Measurements from ENCODE around the gene PDE4B. TPM values are rescaled to one million over a fixed set of nuclear protein-coding genes. Genes with fewer than 3 reads are reported as not detected.
"Not testable (repeated sequence)": the region's sequence is repeated elsewhere in the genome, so short reads cannot be mapped to it uniquely, and the experiment has no call there.

PDE4B gene
- total RNA-seq, 4 donors from 2014 or later: 0.08 to 6.7 (median 3.4) TPM

DNA sequence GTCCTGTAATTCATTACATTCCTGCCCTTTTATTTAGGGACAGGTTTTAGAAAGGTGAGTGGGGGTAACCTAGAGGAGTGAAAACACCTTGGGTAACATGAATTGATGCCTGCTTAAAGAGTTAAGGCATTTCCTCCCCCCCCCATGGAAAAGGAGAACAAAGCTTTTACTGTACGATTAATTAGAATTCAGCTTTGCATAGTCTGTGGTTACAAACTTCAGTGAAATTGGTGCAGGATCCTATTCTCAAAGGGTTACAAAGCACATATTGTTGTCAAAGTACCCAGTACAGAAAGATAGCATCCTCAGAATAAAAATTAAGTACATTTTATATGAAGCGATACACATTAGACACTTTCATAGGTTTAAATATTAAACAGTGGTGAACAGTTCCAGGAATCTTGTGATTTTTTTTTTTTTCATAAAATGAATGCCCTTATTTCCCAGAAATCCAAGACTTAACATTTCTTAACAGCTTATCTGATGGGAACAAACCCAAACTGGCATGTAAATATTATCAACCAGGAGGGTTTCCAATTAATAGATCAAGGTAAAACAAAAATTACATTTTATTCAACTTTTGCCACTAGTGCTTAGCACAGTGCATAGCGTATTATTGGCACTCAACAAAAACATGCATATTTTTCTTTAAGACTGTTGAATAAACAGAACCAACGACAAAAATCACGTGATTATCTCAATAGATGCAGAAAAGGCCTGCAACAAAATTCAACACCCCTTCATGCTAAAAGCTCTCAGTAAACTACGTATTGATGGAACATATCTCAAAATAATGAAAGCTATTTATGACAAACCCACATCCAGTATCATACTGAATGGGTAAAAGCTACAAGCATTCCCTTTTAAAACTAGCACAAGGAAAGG, 172.7 kb downstream of the PDE4B start:
- Histone ChIP-seq H3K4me1 (no peaks in the 10 kb centered on the region), H3K27ac (no peak overlapping the region), H3K4me3 (no peak overlapping the region), H3K27me3 (peaks cover 0 to 3% (median 0%) of the 10 kb centered on the region in 4 donors), H3K36me3 (no peaks in the 10 kb centered on the region), H3K9me3 (no peaks in the 10 kb centered on the region)
- intact Hi-C loops (cut with DNase I): no loop called here
- 59 to 72% methylated on average over 6 of the region's 6 CpGs for WGBS, 2 donors
- DNase-seq: no peak
- TF ChIP-seq CTCF (IDR thresholded peaks at IDR 0.05): no peak
- no peak for TF ChIP-seq POLR2A (IDR thresholded peaks at IDR 0.05)

DNA sequence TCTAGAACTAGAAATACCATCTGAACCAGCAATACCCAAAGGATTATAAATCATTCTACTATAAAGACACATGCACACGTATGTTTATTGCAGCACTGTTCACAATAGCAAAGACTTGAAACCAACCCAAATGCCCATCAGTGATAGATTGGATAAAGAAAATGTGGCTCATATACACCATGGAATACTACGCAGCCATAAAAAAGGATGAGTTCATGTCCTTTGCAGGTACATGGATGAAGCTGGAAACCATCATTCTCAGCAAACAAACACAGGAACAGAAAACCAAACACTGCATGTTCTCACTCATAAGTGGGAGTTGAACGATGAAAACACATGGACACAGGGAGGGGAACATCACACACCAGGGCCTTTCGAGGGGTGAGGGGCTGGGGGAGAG, 174.8 kb downstream of the PDE4B start:
- 81 to 84% methylated on average over 4 of the region's 4 CpGs for WGBS, 2 donors

DNA sequence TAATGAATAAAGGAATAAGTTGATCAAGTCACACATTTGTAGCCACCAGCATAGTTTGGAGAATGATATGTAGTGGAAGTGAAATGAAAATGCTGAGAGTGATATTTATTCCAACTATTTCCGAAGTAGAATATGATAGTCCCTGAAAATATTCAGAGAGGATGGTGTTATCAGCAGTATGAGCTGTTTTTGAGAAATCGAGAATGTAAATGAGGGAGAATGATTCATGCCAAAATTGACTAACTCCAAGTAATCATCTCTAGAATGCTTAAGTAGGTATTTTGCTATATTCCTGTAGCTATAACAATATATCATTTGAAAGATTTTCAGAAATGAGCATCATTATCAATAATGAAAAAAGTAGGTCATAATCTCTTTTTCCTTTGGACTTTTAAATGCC, 178.9 kb downstream of the PDE4B start:
- H3K27ac ChIP-seq: no peak overlapping the region
- TF ChIP-seq POLR2A (IDR thresholded peaks at IDR 0.05) (no peak), CTCF (IDR thresholded peaks at IDR 0.05) (no peak)
- H3K36me3 ChIP-seq: no peaks in the 10 kb centered on the region
- DNase-seq: no peak
- no peak overlapping the region for H3K4me3 ChIP-seq
- peaks cover 0 to 12% (median 10%) of the 10 kb centered on the region in 3 donors for H3K9me3 ChIP-seq
- intact Hi-C loops (cut with DNase I): no loop called here
- H3K4me1 ChIP-seq: no peaks in the 10 kb centered on the region
- 72 to 74% methylated on average over 2 of the region's 2 CpGs for whole genome bisulfite sequencing, 2 donors
- no peaks in the 10 kb centered on the region for H3K27me3 ChIP-seq

More for the DNA sequence above, 174.8 kb downstream of the PDE4B start:
- H3K27me3 ChIP-seq; H3K9me3 ChIP-seq; intact Hi-C loops (cut with DNase I); DNase-seq; H3K36me3 ChIP-seq; H3K27ac ChIP-seq; H3K4me1 ChIP-seq; H3K4me3 ChIP-seq: not testable (repeated sequence)

DNA sequence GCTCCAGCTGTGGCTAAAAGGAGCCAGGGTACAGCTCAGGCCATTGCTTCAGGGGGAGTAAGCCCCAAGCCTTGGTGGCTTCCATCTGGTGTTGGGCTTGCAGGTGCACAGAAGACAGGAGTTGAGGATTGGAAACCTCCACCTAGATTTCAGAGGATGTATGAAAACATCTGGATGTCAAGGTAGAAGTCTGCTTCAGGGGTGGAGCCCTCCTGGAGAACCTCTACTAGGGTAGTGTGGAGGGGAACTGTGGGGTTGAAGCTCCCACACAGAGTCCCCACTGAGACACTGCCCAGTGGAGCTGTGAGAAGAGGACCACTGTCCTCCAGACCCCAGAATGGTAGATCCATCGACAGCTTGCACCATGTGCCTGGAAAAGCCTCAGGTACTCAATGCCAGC, 183.0 kb downstream of the PDE4B start:
- Histone ChIP-seq H3K9me3 (peaks cover 0 to 12% (median 10%) of the 10 kb centered on the region in 3 donors), H3K36me3 (no peaks in the 10 kb centered on the region), H3K4me1 (no peaks in the 10 kb centered on the region), H3K27ac (no peak overlapping the region), H3K27me3 (no peaks in the 10 kb centered on the region), H3K4me3 (no peak overlapping the region)
- no peak for DNase-seq
- WGBS, 2 donors: 33% methylated on average over 1 of the region's 1 CpG; no CpG with 5 or more reads in 1 of the 2 donors
- intact Hi-C loops (cut with DNase I): no loop called here
- TF ChIP-seq CTCF (IDR thresholded peaks at IDR 0.05): no peak
- TF ChIP-seq POLR2A (IDR thresholded peaks at IDR 0.05): no peak

DNA sequence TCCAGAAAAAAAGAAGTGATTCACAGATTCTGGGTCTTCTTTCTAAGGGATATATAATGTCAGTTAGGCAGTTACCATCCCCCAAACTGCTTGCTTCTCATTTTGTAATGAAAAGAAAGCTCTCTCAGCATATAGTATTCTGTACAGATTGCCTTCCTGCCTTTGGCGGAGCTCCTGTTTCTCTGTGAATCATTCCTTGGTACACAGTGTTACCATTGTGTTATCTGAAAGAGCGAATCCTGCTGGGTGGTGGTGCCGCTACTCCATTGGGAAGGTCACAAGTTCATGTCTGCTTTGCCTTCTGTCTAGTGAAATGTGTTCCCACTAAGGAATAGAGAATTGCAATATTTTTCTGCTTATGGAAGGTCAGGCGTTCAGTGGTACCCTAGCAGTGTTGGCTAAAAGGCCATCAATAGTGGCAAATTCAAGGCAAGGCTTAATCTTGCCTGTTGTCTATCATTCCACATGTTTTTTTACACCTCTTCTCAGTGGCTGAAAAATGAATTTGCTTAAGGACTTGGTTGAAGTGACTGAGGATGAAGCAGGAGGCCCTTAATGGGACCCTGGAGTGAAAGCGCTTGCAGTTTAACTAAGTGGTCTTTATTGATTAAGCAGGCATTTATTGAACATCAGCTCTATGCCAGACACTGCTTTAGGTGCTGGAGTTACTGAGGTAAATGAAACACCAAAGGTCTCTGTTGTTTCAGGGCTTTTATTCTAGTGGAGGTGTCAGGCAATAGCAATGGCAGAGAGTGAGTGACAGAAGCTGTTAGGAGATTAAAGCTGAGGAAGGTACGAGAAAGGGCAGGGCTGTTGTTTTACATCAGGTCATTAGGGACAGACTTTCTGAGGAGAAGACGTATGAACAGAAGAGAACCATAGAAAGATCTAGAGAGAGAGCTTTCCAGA, 186.7 kb downstream of the PDE4B start:
- 51 to 64% methylated on average over 7 of the region's 7 CpGs for WGBS, 2 donors

More for the DNA sequence above, 186.7 kb downstream of the PDE4B start:
- Histone ChIP-seq H3K4me1 (no peaks in the 10 kb centered on the region), H3K4me3 (no peak overlapping the region), H3K27ac (no peak overlapping the region), H3K27me3 (no peaks in the 10 kb centered on the region), H3K36me3 (no peaks in the 10 kb centered on the region), H3K9me3 (peaks cover 0 to 12% (median 10%) of the 10 kb centered on the region in 3 donors)
- intact Hi-C loops (cut with DNase I): no loop called here
- no peak for TF ChIP-seq POLR2A (IDR thresholded peaks at IDR 0.05)
- no peak for TF ChIP-seq CTCF (IDR thresholded peaks at IDR 0.05)
- DNase-seq: no peak

Measured in esophagus squamous epithelium (tissue), 5 donors.